Activated CD8-positive, alpha-beta memory T cell treated with anti-CD3 and anti-CD28 coated beads, Interleukin-2, amount 50 U/mL, for 4 hours (primary cell): ENCODE measurements around the gene NRXN3.

Experiments used
- DNase-seq: peaks from one replicate; pipeline ENCODE4 v3.0.0-alpha.2; 2020

Gene NRXN3

DNA sequence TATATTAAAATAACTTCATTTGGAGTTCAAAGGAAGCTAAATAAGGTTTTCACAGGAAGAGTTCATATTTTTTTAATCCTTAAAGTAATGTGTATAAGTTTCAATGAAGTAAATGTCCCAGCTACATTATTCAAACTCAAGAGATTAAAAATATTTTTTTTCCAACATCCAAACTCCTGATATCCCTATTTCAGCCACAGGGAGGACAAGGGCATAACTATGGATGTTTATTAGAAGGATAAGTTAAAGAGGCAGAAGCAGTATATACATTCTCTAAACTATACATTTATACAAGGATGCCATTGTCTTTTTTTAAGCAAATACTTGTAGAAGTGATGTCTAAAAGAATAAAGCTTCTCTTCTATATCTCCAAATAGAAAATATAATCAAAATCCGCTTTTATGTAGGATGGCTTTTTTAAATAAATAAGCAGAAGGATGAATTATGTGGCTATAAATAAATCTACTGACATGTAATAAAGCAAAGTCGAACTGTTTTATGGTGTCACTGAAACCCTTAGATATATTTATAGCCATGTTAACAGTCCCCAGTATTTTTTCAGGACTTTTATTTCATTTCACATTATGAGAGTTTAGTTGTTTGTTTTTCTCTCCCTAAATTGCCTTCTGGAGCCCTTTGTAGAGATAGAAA is 1104.6 kb downstream of the NRXN3 start:
- DNase-seq = no peak

- no peak for DNase-seq
Measured at GRCh38 chr14:79275292-79275655, 1105.1 kb downstream of the NRXN3 start.

- no peak for DNase-seq
Measured at GRCh38 chr14:79278286-79278797, 1108.2 kb downstream of the NRXN3 start.

DNA sequence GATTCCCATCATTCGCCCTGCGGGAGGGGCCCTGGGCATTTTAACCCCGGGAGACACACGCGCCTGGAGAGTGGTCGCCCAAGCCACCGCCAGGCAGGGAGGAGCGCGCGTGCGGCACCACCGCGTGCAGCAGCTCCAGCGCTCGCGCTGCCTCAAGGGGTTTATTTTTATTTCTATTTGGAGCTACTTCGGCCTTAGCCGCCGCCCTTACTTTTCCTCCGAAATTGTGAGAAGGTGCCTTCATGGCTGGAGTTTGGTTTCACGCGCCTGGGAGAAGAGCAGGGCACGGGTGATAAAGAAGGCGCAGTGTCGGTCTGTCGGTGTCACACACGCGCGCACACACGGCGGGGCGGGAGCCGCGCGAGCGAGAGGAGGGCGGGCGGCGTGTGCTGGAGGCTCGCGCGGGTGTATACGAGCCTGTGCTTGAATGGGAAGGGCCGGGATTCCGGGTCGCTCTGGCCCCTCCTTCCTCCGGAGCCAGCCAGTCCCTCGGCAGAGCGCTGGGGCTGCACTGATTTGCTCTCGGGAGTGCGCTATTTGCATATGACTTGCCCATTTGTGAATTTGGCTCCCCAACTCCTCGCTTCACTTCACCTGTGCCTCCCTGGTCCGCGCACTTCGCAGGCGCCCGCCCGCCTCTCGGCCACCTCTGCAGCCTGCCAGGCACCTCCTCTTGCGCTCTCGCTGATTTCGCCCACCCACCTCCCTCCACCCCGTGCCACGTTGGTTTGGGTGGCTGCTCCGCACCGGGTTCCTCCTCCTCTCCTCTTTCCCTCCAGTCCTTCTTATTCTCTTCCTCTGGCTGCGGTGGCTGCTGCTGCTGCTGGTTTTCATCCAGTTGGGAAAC is 1108.8 kb downstream of the NRXN3 start:
- DNase-seq = no peak

- no peak for DNase-seq
Measured at GRCh38 chr14:79279645-79280597, 1109.7 kb downstream of the NRXN3 start.

- DNase-seq = no peak
Measured at GRCh38 chr14:79281244-79282152, 1111.3 kb downstream of the NRXN3 start.

- DNase-seq = no peak
Measured at GRCh38 chr14:79284621-79285020, 1114.4 kb downstream of the NRXN3 start.

DNA sequence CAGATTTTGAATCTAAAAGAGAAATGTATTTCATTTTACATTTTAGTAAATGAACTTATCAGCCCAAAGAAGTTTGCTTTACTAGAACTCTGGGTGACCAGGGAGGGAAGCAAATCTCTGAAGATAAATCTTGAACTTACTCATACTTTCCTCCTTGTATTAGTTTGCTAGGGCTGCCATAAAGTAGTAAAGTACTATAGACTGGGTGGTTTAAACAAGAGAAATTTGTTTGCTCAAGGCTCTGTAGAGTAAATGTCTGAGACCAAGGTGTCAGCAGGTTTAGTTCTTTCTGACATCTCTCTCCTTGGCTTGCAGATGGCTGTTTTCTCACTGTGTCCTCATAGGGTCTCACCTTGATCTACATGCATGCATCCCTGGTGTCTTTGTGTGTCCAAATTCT is 1115.1 kb downstream of the NRXN3 start:
- DNase-seq = no peak

- no peak for DNase-seq
Measured at GRCh38 chr14:79287976-79288375, 1117.8 kb downstream of the NRXN3 start.

DNA sequence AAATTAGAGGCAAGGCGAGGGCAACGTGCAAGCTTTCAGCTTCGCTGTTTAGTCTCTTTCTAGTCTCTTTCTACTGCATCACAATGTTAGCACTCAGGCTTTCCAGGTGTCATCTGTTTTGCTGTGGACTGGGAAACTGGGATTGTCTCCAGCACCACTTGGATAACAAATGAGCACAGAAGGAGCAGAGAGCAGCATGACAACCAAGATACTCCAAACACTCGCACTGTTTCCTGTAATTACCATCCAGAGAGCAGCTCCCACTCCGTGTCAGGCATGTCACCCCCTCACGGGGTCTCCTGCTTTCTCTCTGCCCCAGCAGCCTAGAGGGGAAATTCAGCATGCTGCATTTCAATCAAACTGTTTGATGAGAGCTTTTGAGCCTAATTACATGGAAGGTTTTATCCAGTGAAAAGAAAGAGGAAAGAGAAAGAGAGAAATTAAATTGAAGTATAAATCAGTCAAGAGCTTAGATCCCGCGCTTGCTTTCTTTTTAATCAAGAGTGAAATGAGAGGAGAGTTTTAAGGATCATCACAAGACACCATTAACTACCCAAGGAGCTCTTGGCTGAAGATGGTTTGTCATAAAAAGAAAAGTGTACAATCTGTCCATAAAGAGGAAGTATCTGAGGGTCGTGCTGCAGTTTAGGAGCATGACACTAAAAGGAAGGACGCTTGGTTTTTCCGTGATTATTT is 1123.5 kb downstream of the NRXN3 start:
- no peak for DNase-seq

- DNase-seq = no peak
Measured at GRCh38 chr14:79294499-79294898, 1124.3 kb downstream of the NRXN3 start.

DNA sequence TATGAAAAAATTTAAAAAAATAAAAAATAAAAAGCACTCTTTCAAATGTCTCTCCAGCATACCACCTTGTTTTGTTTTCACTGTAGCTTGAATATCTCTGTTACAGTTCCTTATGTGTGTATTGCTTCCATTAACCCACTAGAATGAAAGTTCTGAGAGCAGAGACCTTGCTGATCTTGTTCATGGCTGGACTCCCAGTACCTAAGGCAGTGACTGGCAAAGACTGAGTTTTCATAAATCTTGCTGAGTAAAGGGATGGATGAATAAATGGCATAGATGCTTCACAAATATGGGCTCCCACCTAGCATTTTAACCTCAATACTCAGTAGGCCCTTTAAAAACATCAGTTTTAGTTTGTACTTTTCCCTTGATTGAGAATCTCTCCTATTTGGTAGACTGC is 1125.2 kb downstream of the NRXN3 start:
- DNase-seq = no peak

DNA sequence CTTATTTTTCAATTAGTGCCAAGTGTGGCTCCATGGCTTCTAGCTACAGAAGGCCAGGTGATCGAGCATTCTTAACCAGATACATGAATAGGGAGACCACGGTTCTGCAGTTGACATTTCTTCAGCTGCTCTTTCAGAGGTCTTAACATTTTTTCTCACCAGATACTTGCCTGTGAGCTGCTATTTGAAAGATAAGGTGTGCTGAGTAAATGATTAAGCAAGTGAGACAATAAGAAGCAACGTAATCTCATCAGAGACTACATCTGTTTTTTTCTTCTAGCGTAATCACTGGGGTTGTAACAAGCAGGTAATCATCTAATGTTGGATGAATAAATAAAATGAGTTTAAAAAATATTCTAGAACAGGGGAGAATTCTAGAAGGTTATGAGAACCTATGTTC is 1128.2 kb downstream of the NRXN3 start:
- no peak for DNase-seq

GRCh38 chr14:79299162-79299561 is 1129.0 kb downstream of the NRXN3 start:
- no peak for DNase-seq

DNA sequence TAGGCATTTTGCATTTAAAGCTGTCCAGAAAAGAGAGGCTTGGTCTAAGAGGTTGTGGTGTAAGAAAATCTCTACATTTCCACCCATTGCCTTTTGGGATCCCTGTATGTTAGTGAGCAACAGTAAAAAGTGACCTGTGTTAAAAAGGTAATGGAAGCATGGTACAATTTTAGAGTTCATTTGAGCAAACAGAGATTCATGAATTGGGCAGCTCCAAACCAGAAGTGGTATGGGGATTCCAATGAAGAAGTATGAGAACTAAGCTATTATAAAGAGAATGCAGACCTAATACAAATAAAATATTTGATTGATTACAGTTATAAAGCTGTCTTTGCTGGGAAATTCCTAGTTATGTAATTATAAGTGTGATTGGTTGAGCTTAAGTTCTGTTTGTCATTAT is 1134.1 kb downstream of the NRXN3 start:
- DNase-seq = no peak

- DNase-seq = no peak
Measured at GRCh38 chr14:79306546-79306945, 1136.4 kb downstream of the NRXN3 start.

DNA sequence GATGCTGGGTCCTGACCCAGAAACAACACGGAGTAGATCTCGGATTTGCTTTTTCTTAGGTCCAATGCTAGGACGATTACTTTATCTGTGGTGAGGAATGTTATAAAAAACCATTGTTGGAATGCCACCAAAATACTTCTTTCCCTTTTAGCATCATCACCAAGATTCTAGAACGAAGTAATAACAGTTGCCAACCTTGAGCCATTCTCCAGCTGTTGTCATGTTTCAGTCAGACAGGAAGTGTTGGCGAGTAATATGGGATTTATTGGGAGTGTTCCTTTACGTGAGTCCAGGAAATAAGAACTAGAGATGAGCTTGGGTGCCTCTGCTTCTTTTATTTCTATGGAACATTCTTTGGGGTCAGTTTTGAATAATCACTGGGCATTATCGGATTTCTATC is 1148.2 kb downstream of the NRXN3 start:
- DNase-seq = no peak

- no peak for DNase-seq
Measured at GRCh38 chr14:79320561-79320960, 1150.4 kb downstream of the NRXN3 start.

DNA sequence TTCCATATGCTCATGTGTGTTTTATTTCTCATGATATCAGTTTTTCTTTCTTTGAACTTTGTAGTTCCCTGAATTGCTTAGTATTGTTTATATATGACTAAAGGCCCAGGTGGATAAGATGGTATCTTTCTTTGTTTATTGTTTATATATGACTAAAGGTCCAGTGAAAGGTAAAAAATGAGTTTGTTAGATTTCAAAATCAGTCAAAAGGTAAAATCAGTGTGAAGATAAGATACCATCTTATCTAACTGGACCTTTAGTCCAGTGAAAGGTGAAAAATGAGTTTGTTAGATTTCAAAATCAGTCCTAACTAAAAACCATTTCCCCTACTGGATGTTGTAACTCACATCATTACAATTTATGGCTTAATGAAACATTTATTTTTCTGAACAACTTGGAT is 1150.9 kb downstream of the NRXN3 start:
- DNase-seq = no peak

DNA sequence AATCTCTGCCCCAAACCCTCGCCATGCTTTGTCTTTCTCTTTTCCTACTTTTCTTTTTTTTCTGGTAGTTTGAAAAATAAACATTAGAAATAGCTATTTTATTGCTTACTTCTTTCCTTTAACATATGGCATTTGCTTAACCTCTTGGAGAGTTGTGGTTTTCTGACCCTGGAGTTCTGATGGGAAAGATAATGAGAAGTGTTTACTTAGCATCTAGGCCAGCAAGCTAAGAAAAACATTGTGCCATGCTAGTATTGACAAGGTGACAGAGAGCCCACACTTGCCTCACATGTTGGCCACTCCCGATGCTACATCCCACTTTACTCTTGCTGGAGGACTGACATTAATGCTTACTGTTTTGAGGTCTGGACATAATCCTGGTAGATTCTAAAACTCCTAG is 1154.9 kb downstream of the NRXN3 start:
- DNase-seq = no peak

GRCh38 chr14:79325557-79325956 is 1155.4 kb downstream of the NRXN3 start:
- no peak for DNase-seq

- no peak for DNase-seq
Measured at GRCh38 chr14:79328863-79329262, 1158.7 kb downstream of the NRXN3 start.
